OCI-LY3 (cell line): ENCODE results near the gene PCSK6.

Experiments
- EZH2phosphoT487 ChIP-seq: fragments of 200-600 bp; shearing (Covaris generic); IDR thresholded peaks from 2 replicates; pipeline ENCODE4 v1.6.1; 2018; ENCODE audit warnings: antibody characterized with exemption, mixed run types, low read depth
- TF ChIP-seq, protein P1 (sequence below): fragments of 200-600, 300-600 bp; sonication (generic); IDR thresholded peaks from 2 replicates; pipeline ENCODE4 v1.5.1; 2014; ENCODE audit warnings: antibody characterized with exemption, low read length, low read depth

DNA sequence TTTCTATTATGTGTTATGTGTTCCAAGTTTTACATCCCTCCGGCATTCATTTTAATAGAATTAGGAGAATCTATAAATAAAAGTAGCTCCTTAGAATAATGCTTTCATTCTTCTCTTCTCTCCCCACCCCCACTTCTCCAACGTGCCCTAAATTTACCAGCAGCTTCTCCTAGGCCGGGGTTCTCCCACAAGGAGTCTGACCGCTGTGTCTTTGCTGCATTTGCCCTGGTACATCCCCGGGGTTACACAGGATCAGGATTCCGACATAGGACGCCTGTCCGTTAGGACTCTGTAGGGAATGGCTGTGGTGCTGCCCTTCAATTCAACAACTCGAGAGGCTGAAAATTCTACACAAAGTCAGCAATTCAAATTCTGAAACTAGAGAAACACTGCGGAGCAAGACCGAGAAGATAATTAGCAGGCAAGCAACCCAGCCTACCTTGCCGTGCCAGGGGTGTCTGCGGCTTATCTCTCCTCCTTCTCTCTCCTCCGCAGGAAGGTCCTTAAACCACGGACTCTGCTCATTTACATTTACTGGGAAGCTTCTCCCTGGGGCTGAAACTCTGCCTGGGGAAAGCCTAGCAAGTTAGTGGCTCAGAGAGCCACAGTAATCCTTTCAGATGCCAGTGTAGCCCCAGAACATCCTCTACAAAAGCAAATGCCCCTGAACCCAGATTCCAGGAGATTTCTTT is 18.8 kb downstream of the PCSK6 start:
- TF ChIP-seq, protein P1, sequence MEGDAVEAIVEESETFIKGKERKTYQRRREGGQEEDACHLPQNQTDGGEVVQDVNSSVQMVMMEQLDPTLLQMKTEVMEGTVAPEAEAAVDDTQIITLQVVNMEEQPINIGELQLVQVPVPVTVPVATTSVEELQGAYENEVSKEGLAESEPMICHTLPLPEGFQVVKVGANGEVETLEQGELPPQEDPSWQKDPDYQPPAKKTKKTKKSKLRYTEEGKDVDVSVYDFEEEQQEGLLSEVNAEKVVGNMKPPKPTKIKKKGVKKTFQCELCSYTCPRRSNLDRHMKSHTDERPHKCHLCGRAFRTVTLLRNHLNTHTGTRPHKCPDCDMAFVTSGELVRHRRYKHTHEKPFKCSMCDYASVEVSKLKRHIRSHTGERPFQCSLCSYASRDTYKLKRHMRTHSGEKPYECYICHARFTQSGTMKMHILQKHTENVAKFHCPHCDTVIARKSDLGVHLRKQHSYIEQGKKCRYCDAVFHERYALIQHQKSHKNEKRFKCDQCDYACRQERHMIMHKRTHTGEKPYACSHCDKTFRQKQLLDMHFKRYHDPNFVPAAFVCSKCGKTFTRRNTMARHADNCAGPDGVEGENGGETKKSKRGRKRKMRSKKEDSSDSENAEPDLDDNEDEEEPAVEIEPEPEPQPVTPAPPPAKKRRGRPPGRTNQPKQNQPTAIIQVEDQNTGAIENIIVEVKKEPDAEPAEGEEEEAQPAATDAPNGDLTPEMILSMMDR = no peak
- no peak for TF ChIP-seq EZH2phosphoT487
